ENCODE results near the gene CLIC3.

DNA sequence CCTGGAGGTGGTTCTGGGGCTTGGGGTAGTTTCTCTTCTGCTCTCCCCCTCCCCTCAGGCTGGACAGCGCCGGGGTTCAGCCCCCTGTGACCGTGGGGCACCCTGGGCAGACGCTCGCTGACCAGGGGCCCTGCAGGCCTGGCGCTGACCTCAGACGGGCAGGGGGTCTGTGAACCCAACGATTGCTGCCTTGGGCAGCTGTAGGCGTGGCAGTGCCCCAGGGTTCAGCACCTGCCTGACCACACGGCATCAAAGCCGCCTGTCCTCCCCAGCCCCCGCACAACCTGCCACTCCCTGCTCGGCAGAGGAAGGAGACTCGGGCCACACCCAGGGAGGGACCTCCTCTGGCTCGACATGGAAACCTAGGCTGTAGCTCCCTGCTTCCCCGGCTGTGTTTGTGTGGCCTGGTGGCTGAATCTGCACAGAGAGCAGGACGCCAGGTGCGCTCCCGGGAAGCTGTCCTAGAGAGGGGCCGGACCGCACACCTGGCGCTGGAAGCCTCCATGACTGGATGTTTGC, 32.1 kb downstream of the CLIC3 start:
- TF ChIP-seq ZNF70 (CRISPR knock-in tag; IDR thresholded peaks at IDR 0.05) (no peak), GLIS3 (CRISPR knock-in tag; IDR thresholded peaks at IDR 0.05) (no peak), OSR1 (CRISPR knock-in tag; IDR thresholded peaks at IDR 0.05) (no peak), ZFP3 (CRISPR knock-in tag; IDR thresholded peaks at IDR 0.05) (no peak), ISL1 (CRISPR knock-in tag; IDR thresholded peaks at IDR 0.05) (no peak), SNAI2 (CRISPR knock-in tag; IDR thresholded peaks at IDR 0.05) (no peak), ZNF8 (CRISPR knock-in tag; IDR thresholded peaks at IDR 0.05) (no peak), ESRRG (CRISPR knock-in tag; IDR thresholded peaks at IDR 0.05) (no peak), ZFP30 (CRISPR knock-in tag; IDR thresholded peaks at IDR 0.05) (no peak)
- TF ChIP-seq, protein P1, sequence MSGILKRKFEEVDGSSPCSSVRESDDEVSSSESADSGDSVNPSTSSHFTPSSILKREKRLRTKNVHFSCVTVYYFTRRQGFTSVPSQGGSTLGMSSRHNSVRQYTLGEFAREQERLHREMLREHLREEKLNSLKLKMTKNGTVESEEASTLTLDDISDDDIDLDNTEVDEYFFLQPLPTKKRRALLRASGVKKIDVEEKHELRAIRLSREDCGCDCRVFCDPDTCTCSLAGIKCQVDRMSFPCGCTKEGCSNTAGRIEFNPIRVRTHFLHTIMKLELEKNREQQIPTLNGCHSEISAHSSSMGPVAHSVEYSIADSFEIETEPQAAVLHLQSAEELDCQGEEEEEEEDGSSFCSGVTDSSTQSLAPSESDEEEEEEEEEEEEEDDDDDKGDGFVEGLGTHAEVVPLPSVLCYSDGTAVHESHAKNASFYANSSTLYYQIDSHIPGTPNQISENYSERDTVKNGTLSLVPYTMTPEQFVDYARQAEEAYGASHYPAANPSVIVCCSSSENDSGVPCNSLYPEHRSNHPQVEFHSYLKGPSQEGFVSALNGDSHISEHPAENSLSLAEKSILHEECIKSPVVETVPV (CRISPR knock-in tag; IDR thresholded peaks at IDR 0.05), result no peak
- TF ChIP-seq, protein P2, sequence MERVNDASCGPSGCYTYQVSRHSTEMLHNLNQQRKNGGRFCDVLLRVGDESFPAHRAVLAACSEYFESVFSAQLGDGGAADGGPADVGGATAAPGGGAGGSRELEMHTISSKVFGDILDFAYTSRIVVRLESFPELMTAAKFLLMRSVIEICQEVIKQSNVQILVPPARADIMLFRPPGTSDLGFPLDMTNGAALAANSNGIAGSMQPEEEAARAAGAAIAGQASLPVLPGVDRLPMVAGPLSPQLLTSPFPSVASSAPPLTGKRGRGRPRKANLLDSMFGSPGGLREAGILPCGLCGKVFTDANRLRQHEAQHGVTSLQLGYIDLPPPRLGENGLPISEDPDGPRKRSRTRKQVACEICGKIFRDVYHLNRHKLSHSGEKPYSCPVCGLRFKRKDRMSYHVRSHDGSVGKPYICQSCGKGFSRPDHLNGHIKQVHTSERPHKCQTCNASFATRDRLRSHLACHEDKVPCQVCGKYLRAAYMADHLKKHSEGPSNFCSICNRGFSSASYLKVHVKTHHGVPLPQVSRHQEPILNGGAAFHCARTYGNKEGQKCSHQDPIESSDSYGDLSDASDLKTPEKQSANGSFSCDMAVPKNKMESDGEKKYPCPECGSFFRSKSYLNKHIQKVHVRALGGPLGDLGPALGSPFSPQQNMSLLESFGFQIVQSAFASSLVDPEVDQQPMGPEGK (CRISPR knock-in tag; IDR thresholded peaks at IDR 0.05; ENCODE audit: borderline replicate concordance), result no peak
- TF ChIP-seq, protein P3, sequence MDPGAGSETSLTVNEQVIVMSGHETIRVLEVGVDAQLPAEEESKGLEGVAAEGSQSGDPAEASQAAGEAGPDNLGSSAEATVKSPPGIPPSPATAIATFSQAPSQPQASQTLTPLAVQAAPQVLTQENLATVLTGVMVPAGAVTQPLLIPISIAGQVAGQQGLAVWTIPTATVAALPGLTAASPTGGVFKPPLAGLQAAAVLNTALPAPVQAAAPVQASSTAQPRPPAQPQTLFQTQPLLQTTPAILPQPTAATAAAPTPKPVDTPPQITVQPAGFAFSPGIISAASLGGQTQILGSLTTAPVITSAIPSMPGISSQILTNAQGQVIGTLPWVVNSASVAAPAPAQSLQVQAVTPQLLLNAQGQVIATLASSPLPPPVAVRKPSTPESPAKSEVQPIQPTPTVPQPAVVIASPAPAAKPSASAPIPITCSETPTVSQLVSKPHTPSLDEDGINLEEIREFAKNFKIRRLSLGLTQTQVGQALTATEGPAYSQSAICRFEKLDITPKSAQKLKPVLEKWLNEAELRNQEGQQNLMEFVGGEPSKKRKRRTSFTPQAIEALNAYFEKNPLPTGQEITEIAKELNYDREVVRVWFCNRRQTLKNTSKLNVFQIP (CRISPR knock-in tag; IDR thresholded peaks at IDR 0.05; ENCODE audit: borderline replicate concordance, low read depth), result no peak
- TF ChIP-seq, protein P4, sequence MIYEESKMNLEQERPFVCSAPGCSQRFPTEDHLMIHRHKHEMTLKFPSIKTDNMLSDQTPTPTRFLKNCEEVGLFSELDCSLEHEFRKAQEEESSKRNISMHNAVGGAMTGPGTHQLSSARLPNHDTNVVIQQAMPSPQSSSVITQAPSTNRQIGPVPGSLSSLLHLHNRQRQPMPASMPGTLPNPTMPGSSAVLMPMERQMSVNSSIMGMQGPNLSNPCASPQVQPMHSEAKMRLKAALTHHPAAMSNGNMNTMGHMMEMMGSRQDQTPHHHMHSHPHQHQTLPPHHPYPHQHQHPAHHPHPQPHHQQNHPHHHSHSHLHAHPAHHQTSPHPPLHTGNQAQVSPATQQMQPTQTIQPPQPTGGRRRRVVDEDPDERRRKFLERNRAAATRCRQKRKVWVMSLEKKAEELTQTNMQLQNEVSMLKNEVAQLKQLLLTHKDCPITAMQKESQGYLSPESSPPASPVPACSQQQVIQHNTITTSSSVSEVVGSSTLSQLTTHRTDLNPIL (CRISPR knock-in tag; IDR thresholded peaks at IDR 0.05; ENCODE audit: low read depth), result no peak
- TF ChIP-seq, protein P5, sequence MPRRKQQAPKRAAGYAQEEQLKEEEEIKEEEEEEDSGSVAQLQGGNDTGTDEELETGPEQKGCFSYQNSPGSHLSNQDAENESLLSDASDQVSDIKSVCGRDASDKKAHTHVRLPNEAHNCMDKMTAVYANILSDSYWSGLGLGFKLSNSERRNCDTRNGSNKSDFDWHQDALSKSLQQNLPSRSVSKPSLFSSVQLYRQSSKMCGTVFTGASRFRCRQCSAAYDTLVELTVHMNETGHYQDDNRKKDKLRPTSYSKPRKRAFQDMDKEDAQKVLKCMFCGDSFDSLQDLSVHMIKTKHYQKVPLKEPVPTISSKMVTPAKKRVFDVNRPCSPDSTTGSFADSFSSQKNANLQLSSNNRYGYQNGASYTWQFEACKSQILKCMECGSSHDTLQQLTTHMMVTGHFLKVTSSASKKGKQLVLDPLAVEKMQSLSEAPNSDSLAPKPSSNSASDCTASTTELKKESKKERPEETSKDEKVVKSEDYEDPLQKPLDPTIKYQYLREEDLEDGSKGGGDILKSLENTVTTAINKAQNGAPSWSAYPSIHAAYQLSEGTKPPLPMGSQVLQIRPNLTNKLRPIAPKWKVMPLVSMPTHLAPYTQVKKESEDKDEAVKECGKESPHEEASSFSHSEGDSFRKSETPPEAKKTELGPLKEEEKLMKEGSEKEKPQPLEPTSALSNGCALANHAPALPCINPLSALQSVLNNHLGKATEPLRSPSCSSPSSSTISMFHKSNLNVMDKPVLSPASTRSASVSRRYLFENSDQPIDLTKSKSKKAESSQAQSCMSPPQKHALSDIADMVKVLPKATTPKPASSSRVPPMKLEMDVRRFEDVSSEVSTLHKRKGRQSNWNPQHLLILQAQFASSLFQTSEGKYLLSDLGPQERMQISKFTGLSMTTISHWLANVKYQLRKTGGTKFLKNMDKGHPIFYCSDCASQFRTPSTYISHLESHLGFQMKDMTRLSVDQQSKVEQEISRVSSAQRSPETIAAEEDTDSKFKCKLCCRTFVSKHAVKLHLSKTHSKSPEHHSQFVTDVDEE (CRISPR knock-in tag; IDR thresholded peaks at IDR 0.05), result no peak
